K562 (cell line): Measurements from ENCODE around the gene ALX3. TPM values are rescaled to one million over a fixed set of nuclear protein-coding genes. Genes with fewer than 3 reads are reported as not detected.

Experiments used
- BRCA1 ChIP-seq, 2 experiments: fragments of 450-650 bp in 1 of 2; sonication (generic) in 1 of 2; formaldehyde crosslinking in 1 of 2; IDR thresholded peaks; 2 replicates each; pipeline versions ENCODE4 v1.5.0 to v1.6.1; 2017 to 2020; ENCODE audit warnings: mild to moderate bottlenecking in 1 of 2, missing genetic modification reagents in 1 of 2
- CXXC5 ChIP-seq: fragments of 250-450 bp; sonication (Bioruptor Pico); IDR thresholded peaks from 2 replicates; pipeline ENCODE4 v1.8.0; 2022; ENCODE audit warnings: inconsistent platforms, mild to moderate bottlenecking, moderate library complexity
- DMBX1 ChIP-seq: fragments of 250-450 bp; sonication (Bioruptor Pico); IDR thresholded peaks from 2 replicates; pipeline ENCODE4 v1.8.0; 2022; ENCODE audit warnings: inconsistent platforms, mild to moderate bottlenecking, moderate library complexity, borderline replicate concordance
- FOXM1 ChIP-seq, 2 experiments: fragments of 450-650 bp in 1 of 2; sonication (generic) in 1 of 2; formaldehyde crosslinking in 1 of 2; IDR thresholded peaks; 2 replicates each; pipeline versions ENCODE4 v1.6.1 to v1.9.0; 2017 to 2022; ENCODE audit warnings: low read depth in 2 of 2, mild to moderate bottlenecking in 2 of 2, missing genetic modification reagents in 1 of 2, moderate library complexity in 1 of 2
- MBD2 ChIP-seq: sonication (generic); IDR thresholded peaks from 2 replicates; pipeline ENCODE4 v1.6.1; 2016; ENCODE audit warnings: low read depth, borderline replicate concordance
- MYNN ChIP-seq, 2 experiments: sonication (generic); formaldehyde crosslinking in 1 of 2; IDR thresholded peaks; 2 replicates each; pipeline versions ENCODE4 v1.5.0 to v1.6.1; 2016 to 2020; ENCODE audit warnings: antibody characterized with exemption in 1 of 2, missing genetic modification reagents in 1 of 2
- NRF1 ChIP-seq, 2 experiments: fragments of 450-650 bp; IDR thresholded peaks in 1 of 2; conservative IDR thresholded peaks in 1 of 2; 2 replicates each; pipeline ENCODE4 v1.6.1; 2014; ENCODE audit warnings: mild to moderate bottlenecking in 2 of 2
- PCBP1 ChIP-seq: fragments of 200-400 bp; formaldehyde crosslinking; IDR thresholded peaks from 2 replicates; pipeline ENCODE4 v1.6.1; 2018; ENCODE audit warnings: mild to moderate bottlenecking, low read depth, low read length; ENCODE audit not compliant: poor library complexity, severe bottlenecking
- PHF21A ChIP-seq: fragments of 450-650 bp; IDR thresholded peaks from 2 replicates; pipeline ENCODE4 v1.6.1; 2017; ENCODE audit warnings: low read depth, borderline replicate concordance
- RCOR1 ChIP-seq, 2 experiments: IDR thresholded peaks; 2 replicates each; pipeline ENCODE4 v1.6.1; 2012; ENCODE audit warnings: low read depth in 2 of 2, low read length in 2 of 2, borderline replicate concordance in 1 of 2, improper control_type of control experiment in 1 of 2
- ZNF146 ChIP-seq: IDR thresholded peaks from one replicate; pipeline ENCODE4 v1.6.1; 2018; ENCODE audit warnings: missing compliant biosample characterization; ENCODE audit not compliant: unreplicated experiment
- ZNF263 ChIP-seq: sonication (generic); formaldehyde crosslinking; IDR thresholded peaks from 2 replicates; pipeline ENCODE4 v1.8.0; 2022; ENCODE audit warnings: mild to moderate bottlenecking, missing genetic modification reagents, borderline replicate concordance
- polyA plus RNA-seq, 8 experiments: library from polyadenylated mRNA; depleted of rRNA in 4 of 8; stranded (reverse) in 5 of 8; unstranded in 3 of 8; fragments of >200 nt; fragmentation: Nextera tagmentation in 2 of 8; fragmentation: Illumina TruSeq in 1 of 8; extraction: Ambion mirVana in 2 of 8; extraction: Trizol in 1 of 8; gene quantifications; 2 replicates each; pipeline versions ENCODE4 v1.2.1 to v1.2.3, GENCODE V29; 2011 to 2014; ENCODE audit warnings: inconsistent platforms in 1 of 8, missing spikeins in 1 of 8
- total RNA-seq, 7 experiments: library from RNA; depleted of rRNA in 6 of 7; stranded (reverse); fragments of >200 nt in 6 of 7; fragmentation: Illumina TruSeq in 2 of 7; extraction: Trizol in 2 of 7; gene quantifications; 2 replicates each; pipeline versions ENCODE4 v1.2.1 to v1.2.3, GENCODE V29; 2011 to 2021; ENCODE audit warnings: low replicate concordance in 1 of 7
- TF ChIP-seq, protein P1 (sequence below), 2 experiments: IDR thresholded peaks; 2 replicates each; pipeline ENCODE4 v1.6.1; 2012; ENCODE audit warnings: improper control_type of control experiment in 2 of 2, low read depth in 2 of 2, low read length in 2 of 2, borderline replicate concordance in 1 of 2
- TF ChIP-seq, protein P2 (sequence below): fragments of 250-450 bp; sonication (Bioruptor Pico); IDR thresholded peaks from 2 replicates; pipeline ENCODE4 v1.5.0; 2020; ENCODE audit warnings: mild to moderate bottlenecking, borderline replicate concordance
- TF ChIP-seq, protein P3 (sequence below): fragments of 450-650 bp; IDR thresholded peaks from 2 replicates; pipeline ENCODE4 v1.6.1; 2018; ENCODE audit not compliant: partially characterized antibody
- TF ChIP-seq, protein P4 (sequence below): fragments of 450-650 bp; IDR thresholded peaks from 2 replicates; pipeline ENCODE4 v1.6.1; 2018; ENCODE audit warnings: mild to moderate bottlenecking, low read depth; ENCODE audit not compliant: partially characterized antibody

ALX3 gene
- total and polyA plus RNA-seq, 9 of the 15 experiments (the other 6 are each of a cell fraction or from before 2014, with no cell fraction given): not detected

DNA sequence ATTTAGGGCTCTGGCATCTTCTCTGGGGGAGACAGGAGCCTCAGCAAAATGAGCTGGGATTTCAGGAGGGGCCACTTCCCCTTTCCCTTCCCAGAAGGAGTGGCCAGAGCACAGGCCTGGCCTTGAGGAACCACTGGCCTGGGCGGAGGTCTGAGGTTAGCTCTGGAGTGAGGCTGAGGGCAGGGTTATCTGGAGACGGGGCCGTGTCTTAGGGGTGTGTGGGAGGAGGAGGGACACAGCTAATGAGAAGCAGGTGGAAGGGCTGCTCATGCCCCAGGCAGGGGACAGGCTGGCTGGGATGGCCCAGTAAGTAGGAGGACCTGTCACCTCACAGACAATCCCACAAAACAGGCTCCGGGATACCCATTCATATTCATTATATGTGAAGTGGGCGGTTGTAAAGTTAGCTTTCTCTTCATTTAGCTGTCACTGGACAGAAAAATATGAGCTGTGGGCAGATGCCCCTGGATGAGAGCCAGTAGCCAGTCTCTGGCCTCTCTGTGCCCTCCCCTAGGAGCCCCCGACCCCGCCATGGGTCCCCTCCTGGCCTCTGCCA, 12.4 kb downstream of the ALX3 start (continued):
- TF ChIP-seq, protein P1, sequence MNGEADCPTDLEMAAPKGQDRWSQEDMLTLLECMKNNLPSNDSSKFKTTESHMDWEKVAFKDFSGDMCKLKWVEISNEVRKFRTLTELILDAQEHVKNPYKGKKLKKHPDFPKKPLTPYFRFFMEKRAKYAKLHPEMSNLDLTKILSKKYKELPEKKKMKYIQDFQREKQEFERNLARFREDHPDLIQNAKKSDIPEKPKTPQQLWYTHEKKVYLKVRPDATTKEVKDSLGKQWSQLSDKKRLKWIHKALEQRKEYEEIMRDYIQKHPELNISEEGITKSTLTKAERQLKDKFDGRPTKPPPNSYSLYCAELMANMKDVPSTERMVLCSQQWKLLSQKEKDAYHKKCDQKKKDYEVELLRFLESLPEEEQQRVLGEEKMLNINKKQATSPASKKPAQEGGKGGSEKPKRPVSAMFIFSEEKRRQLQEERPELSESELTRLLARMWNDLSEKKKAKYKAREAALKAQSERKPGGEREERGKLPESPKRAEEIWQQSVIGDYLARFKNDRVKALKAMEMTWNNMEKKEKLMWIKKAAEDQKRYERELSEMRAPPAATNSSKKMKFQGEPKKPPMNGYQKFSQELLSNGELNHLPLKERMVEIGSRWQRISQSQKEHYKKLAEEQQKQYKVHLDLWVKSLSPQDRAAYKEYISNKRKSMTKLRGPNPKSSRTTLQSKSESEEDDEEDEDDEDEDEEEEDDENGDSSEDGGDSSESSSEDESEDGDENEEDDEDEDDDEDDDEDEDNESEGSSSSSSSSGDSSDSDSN (IDR thresholded peaks at IDR 0.05; ENCODE audit: borderline replicate concordance in 1 of 2, low read depth in 2 of 2, low read length in 2 of 2): peak in 1 of 2 experiments; percentile 63; a peak in 2 of 4 replicates
- TF ChIP-seq CXXC5 (peak; percentile 42; the same call in 1 of the 2 replicates), NRF1 (conservative IDR thresholded peaks at IDR 0.05 in 1 of 2, IDR thresholded peaks at IDR 0.05 in 1 of 2) (peak; percentile 47 to 58; a peak in 3 of 4 replicates), PHF21A (no peak), ZNF263 (CRISPR knock-in tag) (peak; percentile 84; the same call in 1 of the 2 replicates), ZNF146 (CRISPR knock-in tag) (no peak), PCBP1 (no peak), DMBX1 (no peak), BRCA1 (IDR thresholded peaks at IDR 0.05) (no peak), BRCA1 (CRISPR knock-in tag; IDR thresholded peaks at IDR 0.05) (no peak), RCOR1 (IDR thresholded peaks at IDR 0.05; ENCODE audit: borderline replicate concordance in 1 of 2, low read depth in 2 of 2, low read length in 2 of 2) (peak in 1 of 2 experiments; percentile 87; a peak in 2 of 4 replicates), FOXM1 (IDR thresholded peaks at IDR 0.05; ENCODE audit: low read depth) (no peak), FOXM1 (CRISPR knock-in tag; IDR thresholded peaks at IDR 0.05; ENCODE audit: low read depth) (0 out of 2 replicates have a peak, but pooled peaks have one; percentile 25), MBD2 (no peak), MYNN (IDR thresholded peaks at IDR 0.05) (peak; percentile 40; the same call in 1 of the 2 replicates), MYNN (CRISPR knock-in tag; IDR thresholded peaks at IDR 0.05) (no peak)
- TF ChIP-seq, protein P2, sequence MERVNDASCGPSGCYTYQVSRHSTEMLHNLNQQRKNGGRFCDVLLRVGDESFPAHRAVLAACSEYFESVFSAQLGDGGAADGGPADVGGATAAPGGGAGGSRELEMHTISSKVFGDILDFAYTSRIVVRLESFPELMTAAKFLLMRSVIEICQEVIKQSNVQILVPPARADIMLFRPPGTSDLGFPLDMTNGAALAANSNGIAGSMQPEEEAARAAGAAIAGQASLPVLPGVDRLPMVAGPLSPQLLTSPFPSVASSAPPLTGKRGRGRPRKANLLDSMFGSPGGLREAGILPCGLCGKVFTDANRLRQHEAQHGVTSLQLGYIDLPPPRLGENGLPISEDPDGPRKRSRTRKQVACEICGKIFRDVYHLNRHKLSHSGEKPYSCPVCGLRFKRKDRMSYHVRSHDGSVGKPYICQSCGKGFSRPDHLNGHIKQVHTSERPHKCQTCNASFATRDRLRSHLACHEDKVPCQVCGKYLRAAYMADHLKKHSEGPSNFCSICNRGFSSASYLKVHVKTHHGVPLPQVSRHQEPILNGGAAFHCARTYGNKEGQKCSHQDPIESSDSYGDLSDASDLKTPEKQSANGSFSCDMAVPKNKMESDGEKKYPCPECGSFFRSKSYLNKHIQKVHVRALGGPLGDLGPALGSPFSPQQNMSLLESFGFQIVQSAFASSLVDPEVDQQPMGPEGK (CRISPR knock-in tag): no peak
- TF ChIP-seq, protein P3, sequence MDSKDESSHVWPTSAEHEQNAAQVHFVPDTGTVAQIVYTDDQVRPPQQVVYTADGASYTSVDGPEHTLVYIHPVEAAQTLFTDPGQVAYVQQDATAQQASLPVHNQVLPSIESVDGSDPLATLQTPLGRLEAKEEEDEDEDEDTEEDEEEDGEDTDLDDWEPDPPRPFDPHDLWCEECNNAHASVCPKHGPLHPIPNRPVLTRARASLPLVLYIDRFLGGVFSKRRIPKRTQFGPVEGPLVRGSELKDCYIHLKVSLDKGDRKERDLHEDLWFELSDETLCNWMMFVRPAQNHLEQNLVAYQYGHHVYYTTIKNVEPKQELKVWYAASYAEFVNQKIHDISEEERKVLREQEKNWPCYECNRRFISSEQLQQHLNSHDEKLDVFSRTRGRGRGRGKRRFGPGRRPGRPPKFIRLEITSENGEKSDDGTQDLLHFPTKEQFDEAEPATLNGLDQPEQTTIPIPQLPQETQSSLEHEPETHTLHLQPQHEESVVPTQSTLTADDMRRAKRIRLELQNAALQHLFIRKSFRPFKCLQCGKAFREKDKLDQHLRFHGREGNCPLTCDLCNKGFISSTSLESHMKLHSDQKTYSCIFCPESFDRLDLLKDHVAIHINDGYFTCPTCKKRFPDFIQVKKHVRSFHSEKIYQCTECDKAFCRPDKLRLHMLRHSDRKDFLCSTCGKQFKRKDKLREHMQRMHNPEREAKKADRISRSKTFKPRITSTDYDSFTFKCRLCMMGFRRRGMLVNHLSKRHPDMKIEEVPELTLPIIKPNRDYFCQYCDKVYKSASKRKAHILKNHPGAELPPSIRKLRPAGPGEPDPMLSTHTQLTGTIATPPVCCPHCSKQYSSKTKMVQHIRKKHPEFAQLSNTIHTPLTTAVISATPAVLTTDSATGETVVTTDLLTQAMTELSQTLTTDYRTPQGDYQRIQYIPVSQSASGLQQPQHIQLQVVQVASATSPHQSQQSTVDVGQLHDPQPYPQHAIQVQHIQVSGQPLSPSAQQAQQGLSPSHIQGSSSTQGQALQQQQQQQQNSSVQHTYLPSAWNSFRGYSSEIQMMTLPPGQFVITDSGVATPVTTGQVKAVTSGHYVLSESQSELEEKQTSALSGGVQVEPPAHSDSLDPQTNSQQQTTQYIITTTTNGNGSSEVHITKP: no peak
- TF ChIP-seq, protein P4, sequence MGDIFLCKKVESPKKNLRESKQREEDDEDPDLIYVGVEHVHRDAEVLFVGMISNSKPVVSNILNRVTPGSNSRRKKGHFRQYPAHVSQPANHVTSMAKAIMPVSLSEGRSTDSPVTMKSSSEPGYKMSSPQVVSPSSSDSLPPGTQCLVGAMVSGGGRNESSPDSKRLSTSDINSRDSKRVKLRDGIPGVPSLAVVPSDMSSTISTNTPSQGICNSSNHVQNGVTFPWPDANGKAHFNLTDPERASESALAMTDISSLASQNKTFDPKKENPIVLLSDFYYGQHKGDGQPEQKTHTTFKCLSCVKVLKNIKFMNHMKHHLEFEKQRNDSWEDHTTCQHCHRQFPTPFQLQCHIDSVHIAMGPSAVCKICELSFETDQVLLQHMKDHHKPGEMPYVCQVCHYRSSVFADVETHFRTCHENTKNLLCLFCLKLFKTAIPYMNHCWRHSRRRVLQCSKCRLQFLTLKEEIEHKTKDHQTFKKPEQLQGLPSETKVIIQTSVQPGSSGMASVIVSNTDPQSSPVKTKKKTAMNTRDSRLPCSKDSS: no peak
